Smooth muscle cell (in vitro differentiated cells): ENCODE measurements around the gene KLHL1. TPM values are rescaled to one million over a fixed set of nuclear protein-coding genes. Genes with fewer than 3 reads are reported as not detected.

Experiments
- DNase-seq: peaks from one replicate; lab custom pipeline; 2025; ENCODE audit not compliant: unreplicated experiment; lab: John Stamatoyannopoulos, UW
- H2AFZ ChIP-seq: fragments of 200-600 bp; sonication (generic); 2 replicates; pipeline ENCODE4 v1.6.0; 2016; ENCODE audit warnings: antibody characterized with exemption, low read depth, mild to moderate bottlenecking
- H3F3A ChIP-seq: fragments of 200-600 bp; sonication (generic); 2 replicates; pipeline ENCODE4 v1.6.0; 2017; ENCODE audit warnings: antibody characterized with exemption, low read depth
- H3K27ac ChIP-seq: fragments of 200-600 bp; sonication (generic); 2 replicates; pipeline ENCODE4 v1.5.1; 2016; ENCODE audit warnings: low read depth, mild to moderate bottlenecking
- H3K27me3 ChIP-seq: fragments of 200-600 bp; sonication (generic); 2 replicates; pipeline ENCODE4 v1.6.1; 2016; ENCODE audit warnings: low read depth, mild to moderate bottlenecking
- H3K36me3 ChIP-seq: fragments of 200-600 bp; sonication (generic); 2 replicates; pipeline ENCODE4 v1.5.1; 2016; ENCODE audit warnings: low read depth
- H3K4me1 ChIP-seq: fragments of 200-600 bp; sonication (generic); 2 replicates; pipeline ENCODE4 v1.5.1; 2016; ENCODE audit warnings: low read depth
- H3K4me2 ChIP-seq: fragments of 200-600 bp; sonication (generic); 2 replicates; pipeline ENCODE4 v1.6.0; 2016; ENCODE audit warnings: mild to moderate bottlenecking
- H3K4me3 ChIP-seq: fragments of 200-600 bp; sonication (generic); 2 replicates; pipeline ENCODE4 v1.5.1; 2016; ENCODE audit warnings: mild to moderate bottlenecking
- H3K79me2 ChIP-seq: fragments of 200-600 bp; sonication (generic); 2 replicates; pipeline ENCODE4 v1.6.0; 2016; ENCODE audit warnings: low read depth, mild to moderate bottlenecking
- H3K9ac ChIP-seq: fragments of 200-600 bp; sonication (generic); 2 replicates; pipeline ENCODE4 v1.6.0; 2016; ENCODE audit warnings: low read depth
- H3K9me3 ChIP-seq: fragments of 200-600 bp; sonication (generic); replicated peaks from 2 replicates; pipeline ENCODE4 v1.5.1; 2016; ENCODE audit warnings: low read depth
- H4K20me1 ChIP-seq: fragments of 200-600 bp; sonication (generic); 2 replicates; pipeline ENCODE4 v1.6.0; 2016; ENCODE audit warnings: low read depth
- WGBS: methylation state at CpG from one replicate; pipeline ENCODE4 v1.1.7; 2016; ENCODE audit warnings: low lambda C conversion rate; 5-methylcytosine and 5-hydroxymethylcytosine counted together
- polyA plus RNA-seq: library from polyadenylated mRNA; unstranded; fragments of >200 nt; fragmentation: Nextera tagmentation; extraction: Ambion mirVana; gene quantifications from 2 replicates; pipeline ENCODE4 v1.2.1, GENCODE V29; 2016
- total RNA-seq: library from RNA; depleted of rRNA; stranded (reverse); fragments of >200 nt; gene quantifications from 2 replicates; pipeline ENCODE4 v1.2.3, GENCODE V29; 2014
- TF ChIP-seq, protein P1 (sequence below): fragments of 200-600 bp; sonication (generic); IDR thresholded peaks from 2 replicates; pipeline ENCODE4 v1.5.1; 2017; ENCODE audit warnings: borderline replicate concordance, mild to moderate bottlenecking, antibody characterized with exemption; ENCODE audit not compliant: insufficient read depth, poor library complexity, severe bottlenecking

Gene KLHL1
- total and polyA plus RNA-seq, 2 experiments from 2014 or later = not detected

DNA sequence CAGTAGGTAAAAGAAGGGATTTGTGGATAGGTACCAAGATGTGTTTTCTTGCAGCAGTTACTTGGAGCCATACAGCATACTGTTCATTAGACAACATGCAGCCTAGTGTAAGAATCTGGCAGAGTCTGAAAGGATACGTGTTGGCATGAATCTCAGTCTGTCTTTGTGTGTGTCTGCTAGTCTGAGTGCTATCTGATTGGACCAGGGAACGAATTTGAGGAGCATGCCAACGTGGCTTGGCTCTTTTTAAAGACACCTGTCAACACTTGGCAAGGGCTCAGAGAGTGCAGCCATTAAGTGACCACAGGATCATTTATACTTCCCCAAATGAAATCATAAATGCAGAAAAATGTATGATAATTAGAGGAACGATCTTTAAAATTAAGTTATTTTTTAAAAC is 28.2 kb downstream of the KLHL1 start:
- no peak overlapping the region for H2AFZ ChIP-seq
- H3K9ac ChIP-seq = no peak overlapping the region
- H4K20me1 ChIP-seq = no peaks in the 10 kb centered on the region
- H3K27ac ChIP-seq = no peak overlapping the region
- no peaks in the 10 kb centered on the region for H3K9me3 ChIP-seq
- WGBS = 66% methylated on average over 4 of the region's 4 CpGs
- no peak overlapping the region for H3K4me3 ChIP-seq
- H3F3A ChIP-seq = no peaks in the 10 kb centered on the region
- no peaks in the 10 kb centered on the region for H3K27me3 ChIP-seq
- DNase-seq = no peak
- H3K36me3 ChIP-seq = no peaks in the 10 kb centered on the region
- no peak overlapping the region for H3K4me2 ChIP-seq
- H3K4me1 ChIP-seq = no peaks in the 10 kb centered on the region
- H3K79me2 ChIP-seq = no peaks in the 10 kb centered on the region
- TF ChIP-seq, protein P1, sequence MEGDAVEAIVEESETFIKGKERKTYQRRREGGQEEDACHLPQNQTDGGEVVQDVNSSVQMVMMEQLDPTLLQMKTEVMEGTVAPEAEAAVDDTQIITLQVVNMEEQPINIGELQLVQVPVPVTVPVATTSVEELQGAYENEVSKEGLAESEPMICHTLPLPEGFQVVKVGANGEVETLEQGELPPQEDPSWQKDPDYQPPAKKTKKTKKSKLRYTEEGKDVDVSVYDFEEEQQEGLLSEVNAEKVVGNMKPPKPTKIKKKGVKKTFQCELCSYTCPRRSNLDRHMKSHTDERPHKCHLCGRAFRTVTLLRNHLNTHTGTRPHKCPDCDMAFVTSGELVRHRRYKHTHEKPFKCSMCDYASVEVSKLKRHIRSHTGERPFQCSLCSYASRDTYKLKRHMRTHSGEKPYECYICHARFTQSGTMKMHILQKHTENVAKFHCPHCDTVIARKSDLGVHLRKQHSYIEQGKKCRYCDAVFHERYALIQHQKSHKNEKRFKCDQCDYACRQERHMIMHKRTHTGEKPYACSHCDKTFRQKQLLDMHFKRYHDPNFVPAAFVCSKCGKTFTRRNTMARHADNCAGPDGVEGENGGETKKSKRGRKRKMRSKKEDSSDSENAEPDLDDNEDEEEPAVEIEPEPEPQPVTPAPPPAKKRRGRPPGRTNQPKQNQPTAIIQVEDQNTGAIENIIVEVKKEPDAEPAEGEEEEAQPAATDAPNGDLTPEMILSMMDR = no peak

DNA sequence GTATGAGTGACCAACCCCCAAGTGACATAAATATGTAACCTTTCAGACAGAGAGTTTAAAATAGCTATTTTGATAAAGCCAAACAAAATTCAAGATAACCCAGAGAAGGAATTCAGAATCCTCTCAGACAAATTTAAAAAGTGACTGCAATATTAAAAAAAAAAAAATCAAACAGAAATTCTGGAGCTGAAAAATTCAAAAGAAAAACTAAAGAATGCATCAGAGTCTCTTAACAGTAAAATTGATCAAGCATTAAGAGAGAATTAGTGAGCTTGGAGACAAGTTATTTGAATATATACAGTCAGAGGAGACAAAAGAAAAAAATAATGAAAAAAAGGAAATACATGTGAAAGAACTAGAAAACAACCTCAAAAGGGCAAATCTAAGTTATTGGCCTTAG is 53.7 kb downstream of the KLHL1 start:
- H3K27ac ChIP-seq = no peak overlapping the region
- H3K4me3 ChIP-seq = no peak overlapping the region
- H3K36me3 ChIP-seq = no peaks in the 10 kb centered on the region
- TF ChIP-seq, protein P1 = no peak
- H2AFZ ChIP-seq = no peak overlapping the region
- no peaks in the 10 kb centered on the region for H3K4me1 ChIP-seq
- no peak overlapping the region for H3K9ac ChIP-seq
- H3K4me2 ChIP-seq = no peak overlapping the region
- H4K20me1 ChIP-seq = no peaks in the 10 kb centered on the region
- no peaks in the 10 kb centered on the region for H3K79me2 ChIP-seq
- H3F3A ChIP-seq = no peaks in the 10 kb centered on the region
- DNase-seq = no peak
- H3K9me3 ChIP-seq = no peaks in the 10 kb centered on the region
- H3K27me3 ChIP-seq = no peaks in the 10 kb centered on the region

DNA sequence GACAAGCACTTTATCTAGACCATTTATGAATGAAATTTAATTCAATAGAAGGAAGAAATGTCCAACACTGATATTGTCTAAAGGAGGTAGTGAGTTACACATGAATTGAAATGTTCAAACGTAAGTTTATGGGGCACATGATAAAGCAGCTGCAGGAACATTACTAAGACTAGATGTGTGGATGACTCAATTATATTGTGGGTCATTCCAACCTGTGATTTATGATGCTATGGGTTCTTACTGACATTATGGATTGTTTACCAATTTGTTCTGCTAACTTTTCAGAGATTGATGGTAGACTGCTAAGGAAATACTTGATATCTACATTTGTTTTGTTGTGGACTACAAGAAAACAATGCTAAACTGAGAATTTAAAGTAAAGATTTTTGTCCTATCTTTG is 56.7 kb downstream of the KLHL1 start:
- no peak overlapping the region for H3K4me3 ChIP-seq
- H3K4me2 ChIP-seq = no peak overlapping the region
- WGBS = 84% methylated on average over 1 of the region's 1 CpG
- no peaks in the 10 kb centered on the region for H3K4me1 ChIP-seq
- no peaks in the 10 kb centered on the region for H4K20me1 ChIP-seq
- H2AFZ ChIP-seq = no peak overlapping the region
- H3K36me3 ChIP-seq = no peaks in the 10 kb centered on the region
- TF ChIP-seq, protein P1 = no peak
- no peaks in the 10 kb centered on the region for H3K9me3 ChIP-seq
- H3F3A ChIP-seq = no peaks in the 10 kb centered on the region
- H3K27ac ChIP-seq = no peak overlapping the region
- no peaks in the 10 kb centered on the region for H3K27me3 ChIP-seq
- H3K9ac ChIP-seq = no peak overlapping the region
- DNase-seq = no peak
- no peaks in the 10 kb centered on the region for H3K79me2 ChIP-seq

DNA sequence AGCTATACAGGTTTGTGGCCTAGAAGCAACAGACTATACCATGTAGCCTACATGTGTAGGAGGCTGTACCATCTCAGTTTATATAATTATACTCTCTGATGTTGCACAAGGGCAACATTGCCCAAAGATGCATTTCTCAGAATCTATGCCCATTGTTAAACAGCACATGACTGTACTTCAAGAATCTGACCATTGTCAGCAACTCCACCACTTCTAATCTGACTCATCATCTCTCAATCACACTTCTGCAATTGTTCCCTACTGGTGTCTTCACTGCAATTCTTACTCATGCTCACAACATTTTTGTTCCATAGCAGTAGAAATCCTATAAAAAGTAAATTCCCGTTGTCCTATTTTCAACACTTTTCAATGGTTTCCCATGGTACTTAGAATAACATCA is 64.6 kb downstream of the KLHL1 start:
- Histone ChIP-seq H3K79me2 (no peaks in the 10 kb centered on the region), H3K27me3 (no peaks in the 10 kb centered on the region), H3K9ac (no peak overlapping the region), H2AFZ (no peak overlapping the region), H3K4me2 (no peak overlapping the region), H3K4me3 (no peak overlapping the region), H4K20me1 (no peaks in the 10 kb centered on the region), H3K9me3 (no peaks in the 10 kb centered on the region), H3K36me3 (no peaks in the 10 kb centered on the region), H3K27ac (no peak overlapping the region), H3K4me1 (no peaks in the 10 kb centered on the region), H3F3A (no peaks in the 10 kb centered on the region)
- DNase-seq = no peak
- WGBS = 94% methylated on average over 1 of the region's 1 CpG
- TF ChIP-seq, protein P1 = no peak
